Right lobe of liver (tissue), 6 donors: ENCODE results near the gene HCK. TPM values are rescaled to one million over a fixed set of nuclear protein-coding genes. Genes with fewer than 3 reads are reported as not detected.

Source experiments
- ATAC-seq, 4 donors: fragments of 200-7000 bp; cut with Tn5 transposase; one replicate each; pipeline ENCODE4 v1.9.1; 2020; ENCODE audit warnings: mild to moderate bottlenecking in 4 of 4, moderate library complexity in 4 of 4
- DNase-seq, 3 donors: peaks; one replicate each; pipeline ENCODE4 v3.0.0-alpha.2; 2020
- H3K27ac ChIP-seq, 3 donors: fragments of 200-600 bp; one replicate each; pipeline ENCODE4 v1.8.0; 2022
- H3K27me3 ChIP-seq, 2 donors: fragments of 200-600 bp; one replicate each; pipeline ENCODE4 v1.8.0; 2022
- H3K36me3 ChIP-seq, 4 donors: fragments of 200-600 bp; sonication (generic) in 1 of 4; one replicate each; pipeline versions ENCODE4 v1.5.1 to v1.8.0; 2017 to 2022; ENCODE audit warnings: control low read depth in 1 of 4
- H3K4me1 ChIP-seq, 4 donors: fragments of 200-600 bp; sonication (generic) in 1 of 4; one replicate each; pipeline versions ENCODE4 v1.5.1 to v1.8.0; 2017 to 2022; ENCODE audit warnings: control low read depth in 1 of 4
- H3K4me3 ChIP-seq, 3 donors: fragments of 200-600 bp; one replicate each; pipeline ENCODE4 v1.8.0; 2022
- H3K9me3 ChIP-seq, 4 donors: fragments of 200-600 bp; sonication (generic) in 1 of 4; one replicate each; pipeline versions ENCODE4 v1.5.1 to v1.8.0; 2017 to 2022; ENCODE audit warnings: control low read depth in 1 of 4
- CTCF ChIP-seq, 4 donors: fragments of 200-600 bp in 3 of 4; fragments of 450-650 bp in 1 of 4; IDR thresholded peaks; one replicate each; pipeline versions ENCODE4 v1.5.1 to v1.8.0; 2016 to 2022; ENCODE audit warnings: antibody characterized with exemption in 4 of 4, mild to moderate bottlenecking in 2 of 4
- POLR2A ChIP-seq: fragments of 450-650 bp; IDR thresholded peaks from one replicate; pipeline ENCODE4 v1.6.1; 2017; ENCODE audit warnings: antibody characterized with exemption, mild to moderate bottlenecking
- WGBS: methylation state at CpG from one replicate; pipeline ENCODE4 v1.1.6; 2018; ENCODE audit warnings: low coverage, low lambda C conversion rate; ENCODE audit not compliant: insufficient coverage; ENCODE audit errors: missing lambda C conversion rate; 5-methylcytosine and 5-hydroxymethylcytosine counted together
- intact Hi-C, 2 donors: fragments of 100-400 bp; cut with DNase I; formaldehyde crosslinking; loops; one replicate each; pipeline versions ENCODE4 v1.11.2 to v1.14.1; 2022
- total RNA-seq, 6 experiments: library from RNA; depleted of rRNA in 2 of 6; stranded (reverse); fragments of >200 nt in 2 of 6; fragmentation: NEBNext Ultra II Directional in 3 of 6; extraction: Animal tissue kit (Norgen Biotek cat#: 25700) in 3 of 6; gene quantifications; one replicate each; pipeline versions ENCODE4 v1.1.0 to v1.2.4, GENCODE V29; 2016 to 2023
- donor health status: DM: no; HTN: yes; CAD: no.
- donor health status: DM: no; HTN: no; CAD: no.
- donor health status: DM: no; HTN: no; CAD: no.
- donor health status: DM: no; HTN: yes; CAD: no.
- donor health status: DM: no; HTN: yes; CAD: no.

Gene HCK
- total RNA-seq, 6 experiments from 2014 or later: 2.9 to 17.1 (median 5.6) TPM

GRCh38 chr20:32053648-32054047, 1.6 kb downstream of the HCK start:
- 71% methylated on average over 3 of the region's 3 CpGs for WGBS

GRCh38 chr20:32056708-32057483, 4.9 kb downstream of the HCK start:
- Histone ChIP-seq H3K36me3 (no peaks in the 10 kb centered on the region), H3K27me3 (peaks cover 0 to 12% of the 10 kb centered on the region in 2 donors), H3K27ac (no peak overlapping the region), H3K4me3 (no peak overlapping the region), H3K9me3 (no peaks in the 10 kb centered on the region), H3K4me1 (no peaks in the 10 kb centered on the region)
- WGBS: 55% methylated on average over 10 of the region's 10 CpGs
- DNase-seq: no peak
- intact Hi-C loops: no loop called here
- ATAC-seq: peak in 3 of 4 donors; percentile 22 to 39 (median 27)
- TF ChIP-seq POLR2A: no peak
- no peak for TF ChIP-seq CTCF (IDR thresholded peaks at IDR 0.05)

More at GRCh38 chr20:32053648-32054047, 1.6 kb downstream of the HCK start:
- intact Hi-C loops: no loop called here
- peak overlapping the region in 1 of 3 donors; percentile 42 for H3K4me3 ChIP-seq
- H3K4me1 ChIP-seq: no peaks in the 10 kb centered on the region
- H3K27me3 ChIP-seq: peaks cover 0 to 12% of the 10 kb centered on the region in 2 donors
- TF ChIP-seq POLR2A (no peak), CTCF (IDR thresholded peaks at IDR 0.05) (no peak)
- H3K27ac ChIP-seq: no peak overlapping the region
- DNase-seq (no peak), ATAC-seq (no peak)
- no peaks in the 10 kb centered on the region for H3K36me3 ChIP-seq
- H3K9me3 ChIP-seq: no peaks in the 10 kb centered on the region

- Histone ChIP-seq H3K36me3 (no peaks in the 10 kb centered on the region), H3K4me3 (no peak overlapping the region), H3K4me1 (no peaks in the 10 kb centered on the region), H3K9me3 (no peaks in the 10 kb centered on the region), H3K27ac (no peak overlapping the region), H3K27me3 (peaks cover 0 to 4% of the 10 kb centered on the region in 2 donors)
- 30% methylated on average over 3 of the region's 8 CpGs for WGBS
- intact Hi-C loops: no loop called here
- TF ChIP-seq CTCF (IDR thresholded peaks at IDR 0.05) (no peak), POLR2A (no peak)
- DNase-seq: no peak
- ATAC-seq: no peak
Observed at GRCh38 chr20:32057656-32058184, 5.7 kb downstream of the HCK start.

- intact Hi-C loops: no loop called here
- no peak for DNase-seq
- TF ChIP-seq CTCF (IDR thresholded peaks at IDR 0.05): no peak
- TF ChIP-seq POLR2A: no peak
- H3K27me3 ChIP-seq: no peaks in the 10 kb centered on the region
- no peaks in the 10 kb centered on the region for H3K4me1 ChIP-seq
- no peak overlapping the region for H3K4me3 ChIP-seq
- 83% methylated on average over 1 of the region's 1 CpG for WGBS
- H3K36me3 ChIP-seq: no peaks in the 10 kb centered on the region
- H3K9me3 ChIP-seq: no peaks in the 10 kb centered on the region
- H3K27ac ChIP-seq: no peak overlapping the region
- ATAC-seq: no peak
Observed at GRCh38 chr20:32059189-32059588, 7.1 kb downstream of the HCK start.
